ENCODE measurements around the gene ALDOA.
A peak's percentile ranks its signal among the peaks of the same experiment; 100 is the strongest.
"Not testable (repeated sequence)": the region's sequence is repeated elsewhere in the genome, so short reads cannot be mapped to it uniquely, and the experiment has no call there.

ALDOA gene

GRCh38 chr16:30030011-30030685 lies 35.4 kb upstream of the ALDOA start:
- no peak for TF ChIP-seq CTCF (IDR thresholded peaks at IDR 0.05; ENCODE audit: low read length, missing control alignments)
- no peak for DNase-seq (ENCODE audit: low read depth)
- no peak overlapping the region for H3K4me3 ChIP-seq (replicated peaks; ENCODE audit: low read depth, low read length)

DNA sequence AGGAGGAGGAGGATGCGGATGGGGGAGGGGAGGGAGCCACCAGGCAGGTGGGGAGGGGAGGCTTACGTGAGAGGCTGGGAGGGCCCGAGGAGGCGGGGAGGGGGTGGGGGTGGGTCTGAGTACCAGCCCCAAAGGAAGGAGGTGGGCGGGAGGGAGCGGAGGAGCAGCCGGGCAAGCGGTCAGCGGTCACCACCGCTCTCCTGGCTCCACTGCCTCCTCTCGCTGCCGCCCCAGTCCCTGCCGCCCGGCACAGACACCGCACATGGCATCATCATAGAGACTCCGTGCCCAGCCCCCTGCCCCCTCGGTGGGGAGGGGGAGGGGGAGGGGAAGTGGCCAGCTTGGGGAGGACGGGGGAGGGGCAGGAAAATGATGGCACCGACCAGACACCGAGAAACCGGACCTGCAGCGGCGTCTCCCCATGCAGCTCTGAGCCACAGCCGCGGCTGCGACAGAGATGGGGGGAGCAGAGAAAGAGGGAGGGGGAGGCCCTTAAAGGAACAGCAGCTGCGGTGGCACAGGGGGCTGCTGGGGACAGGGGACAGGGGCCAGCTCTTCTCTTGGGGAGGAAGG lies 34.6 kb upstream of the ALDOA start, which contains the start of gene TLCD3B:
TSS of gene TLCD3B (minus strand) at position 431 of the 573 bp plus-strand sequence. CDS start 744 bp downstream, outside the sequence.
- H3K4me3 ChIP-seq (replicated peaks; ENCODE audit: low read depth, low read length), result no peak within 1 kb of the TSS
- no peak for DNase-seq (ENCODE audit: low read depth)
- no peak for TF ChIP-seq CTCF (IDR thresholded peaks at IDR 0.05; ENCODE audit: low read length, missing control alignments)

GRCh38 chr16:30031477-30031918 lies 34.1 kb upstream of the ALDOA start:
- no peak overlapping the region for H3K4me3 ChIP-seq (replicated peaks; ENCODE audit: low read depth, low read length)
- no peak for DNase-seq (ENCODE audit: low read depth)
- no peak for TF ChIP-seq CTCF (IDR thresholded peaks at IDR 0.05; ENCODE audit: low read length, missing control alignments)

DNA sequence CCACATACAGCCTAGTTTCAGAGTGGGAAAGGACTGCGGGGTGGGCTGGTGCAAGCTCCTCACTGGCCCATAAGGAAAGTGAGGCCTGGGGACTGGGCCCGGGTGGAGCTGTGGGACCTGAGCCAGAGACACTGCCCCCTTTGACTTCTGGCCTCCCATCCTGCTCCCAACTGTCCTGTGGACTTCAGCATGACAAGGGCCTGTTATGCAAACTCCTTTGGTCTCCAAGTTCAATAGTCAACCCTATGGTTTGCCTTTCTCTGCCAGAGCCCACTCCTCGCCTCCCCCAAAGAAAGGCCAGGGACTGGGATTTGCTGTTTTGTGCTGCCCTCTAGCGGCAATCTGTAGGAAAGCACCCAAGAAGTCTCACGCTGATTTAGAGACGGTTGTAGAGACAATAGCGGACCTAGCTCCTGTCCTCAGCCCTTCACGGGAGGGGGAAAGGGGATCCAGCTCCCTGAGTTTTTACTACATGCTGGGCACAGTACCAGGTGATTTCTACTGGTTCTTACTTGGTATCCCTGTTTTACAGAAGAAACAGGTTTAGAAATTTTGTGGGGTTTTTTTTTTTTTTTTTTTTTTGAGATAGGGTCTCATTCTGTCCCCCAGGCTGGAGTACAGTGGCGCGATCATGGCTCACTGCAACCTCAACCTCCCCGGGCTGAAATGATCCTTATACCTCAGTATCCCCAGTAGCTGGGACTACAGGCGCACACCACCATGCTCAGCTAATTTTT lies 33.3 kb upstream of the ALDOA start:
- TF ChIP-seq CTCF (IDR thresholded peaks at IDR 0.05; ENCODE audit: low read length, missing control alignments), result peak; percentile 84
- no peak overlapping the region for H3K4me3 ChIP-seq (replicated peaks; ENCODE audit: low read depth, low read length)
- peak; percentile 80 for DNase-seq (ENCODE audit: low read depth)

GRCh38 chr16:30033270-30033669 lies 32.3 kb upstream of the ALDOA start:
- no peak for DNase-seq (ENCODE audit: low read depth)
- H3K4me3 ChIP-seq (replicated peaks; ENCODE audit: low read depth, low read length), result no peak overlapping the region
- TF ChIP-seq CTCF (IDR thresholded peaks at IDR 0.05; ENCODE audit: low read length, missing control alignments), result no peak

- no peak for DNase-seq (ENCODE audit: low read depth)
- TF ChIP-seq CTCF (IDR thresholded peaks at IDR 0.05; ENCODE audit: low read length, missing control alignments), result no peak
- H3K4me3 ChIP-seq (replicated peaks; ENCODE audit: low read depth, low read length), result no peak overlapping the region
These were observed 25.3 kb upstream of the ALDOA start for GRCh38 chr16:30040221-30040620.

- not testable (repeated sequence) for H3K4me3 ChIP-seq (replicated peaks; ENCODE audit: low read depth, low read length); DNase-seq (ENCODE audit: low read depth)
These were observed 24.9 kb upstream of the ALDOA start for GRCh38 chr16:30040690-30041089.

All from fibroblast of pulmonary artery (primary cell).